NCI-H2107 treated with DMSO at 0.1 percent for 48 hours (cell line): Measurements from ENCODE around the gene SERTAD4.
A peak's percentile ranks its signal among the peaks of the same experiment; 100 is the strongest.
"Not testable (repeated sequence)": the region's sequence is repeated elsewhere in the genome, so short reads cannot be mapped to it uniquely, and the experiment has no call there.

Experiments used
- DNase-seq: peaks from one replicate; lab custom pipeline; 2025; ENCODE audit not compliant: unreplicated experiment; lab: John Stamatoyannopoulos, UW

The SERTAD4 gene

DNA sequence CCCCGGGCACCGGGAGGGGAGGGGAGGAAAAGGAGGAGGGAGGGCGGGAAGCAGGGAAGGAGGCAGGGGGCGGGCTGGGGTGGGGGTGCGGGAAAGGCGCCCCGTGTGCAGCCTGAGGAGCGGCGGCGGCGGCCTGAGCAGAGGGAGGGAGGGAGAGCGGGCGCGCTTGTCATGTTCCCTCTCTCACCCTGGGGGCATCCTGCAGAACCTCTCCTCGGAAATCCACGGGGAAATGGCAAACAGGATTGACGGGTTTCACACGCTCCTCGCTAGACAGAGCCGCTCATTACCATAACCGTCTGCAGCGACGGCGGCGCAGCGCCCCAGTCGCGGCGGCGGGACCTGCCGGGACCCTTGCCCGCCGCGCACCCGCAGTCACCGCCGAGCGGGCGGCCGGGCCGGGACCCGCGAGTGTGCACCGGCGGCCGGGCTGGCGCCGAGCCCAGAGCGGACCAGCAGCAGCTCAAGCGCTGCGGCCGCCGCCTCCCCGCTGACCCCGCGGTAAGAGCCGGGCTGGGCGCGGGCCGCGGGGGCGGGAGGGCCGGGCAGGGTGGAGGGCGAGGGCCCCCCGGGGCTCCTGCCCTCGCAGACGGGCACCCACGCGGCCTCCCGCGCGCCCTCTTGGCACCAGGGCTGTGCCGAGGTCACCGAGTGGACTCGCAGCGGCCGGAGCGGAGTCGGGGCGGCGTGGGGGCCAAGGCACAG, at the start of gene SERTAD4:
Gene SERTAD4, plus strand, starts transcription at position 286 of the 705 bp plus-strand sequence. CDS start 5,165 bp downstream, outside the sequence.
- DNase-seq, result peak; percentile 35

- DNase-seq, result no peak
Observed at GRCh38 chr1:210185063-210185462, 47.5 kb upstream of the SERTAD4 start.

DNA sequence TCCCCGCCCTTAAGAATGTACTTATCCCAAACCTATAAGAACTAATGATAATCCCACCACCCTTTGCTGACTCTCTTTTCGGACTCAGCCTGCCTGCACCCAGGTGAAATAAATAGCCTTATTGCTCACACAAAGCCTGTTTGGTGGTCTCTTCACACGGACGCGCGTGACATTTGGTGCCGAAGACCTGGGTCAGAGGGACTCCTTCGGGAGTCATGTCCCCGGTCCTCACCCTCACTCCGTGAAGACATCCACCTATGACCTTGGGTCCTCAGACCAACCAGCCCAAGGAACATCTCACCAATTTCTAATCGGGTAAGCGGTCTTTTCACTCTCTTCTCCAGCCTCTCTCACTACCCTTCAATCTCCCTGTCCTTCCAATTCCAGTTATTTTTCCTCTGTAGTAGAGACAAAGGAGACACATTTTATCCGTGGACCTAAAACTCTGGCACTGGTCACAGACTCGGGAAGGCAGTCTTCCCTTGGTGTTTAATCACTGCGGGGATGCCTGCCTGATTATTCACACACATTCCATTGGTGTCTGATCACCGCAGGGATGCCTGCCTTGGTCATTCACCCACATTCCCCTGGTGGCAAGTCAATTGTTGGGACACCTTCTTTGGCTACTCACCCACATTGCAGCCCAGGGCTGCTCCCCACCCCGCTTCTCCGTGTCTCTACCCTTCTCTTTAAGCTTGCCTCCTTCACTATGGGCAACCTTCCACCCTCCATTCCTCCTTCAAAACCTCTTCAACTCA, 44.6 kb upstream of the SERTAD4 start:
- DNase-seq, result not testable (repeated sequence)

- DNase-seq, result no peak
Observed at GRCh38 chr1:210189426-210189825, 43.2 kb upstream of the SERTAD4 start.

GRCh38 chr1:210195635-210196160, 36.9 kb upstream of the SERTAD4 start:
- DNase-seq, result no peak

GRCh38 chr1:210196266-210196665, 36.3 kb upstream of the SERTAD4 start:
- DNase-seq, result not testable (repeated sequence)

DNA sequence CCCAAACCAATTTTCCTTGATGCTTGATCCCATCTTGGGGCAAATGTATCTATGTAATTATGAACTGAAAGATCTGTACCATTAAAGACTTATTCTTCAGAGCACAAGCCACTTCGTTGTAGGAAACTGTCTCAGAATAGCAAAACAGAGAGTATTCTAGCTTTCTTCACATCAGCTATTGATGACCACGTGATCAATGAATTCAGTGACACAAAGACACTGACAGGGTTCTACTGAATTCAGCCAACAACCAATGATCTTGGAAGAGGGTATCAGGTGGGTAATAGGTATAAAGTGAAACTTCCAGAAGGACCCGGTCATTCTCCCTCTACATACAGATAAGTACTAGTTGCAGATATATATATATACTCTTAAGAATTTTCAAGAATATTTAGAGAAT, 33.8 kb upstream of the SERTAD4 start:
- no peak for DNase-seq

DNA sequence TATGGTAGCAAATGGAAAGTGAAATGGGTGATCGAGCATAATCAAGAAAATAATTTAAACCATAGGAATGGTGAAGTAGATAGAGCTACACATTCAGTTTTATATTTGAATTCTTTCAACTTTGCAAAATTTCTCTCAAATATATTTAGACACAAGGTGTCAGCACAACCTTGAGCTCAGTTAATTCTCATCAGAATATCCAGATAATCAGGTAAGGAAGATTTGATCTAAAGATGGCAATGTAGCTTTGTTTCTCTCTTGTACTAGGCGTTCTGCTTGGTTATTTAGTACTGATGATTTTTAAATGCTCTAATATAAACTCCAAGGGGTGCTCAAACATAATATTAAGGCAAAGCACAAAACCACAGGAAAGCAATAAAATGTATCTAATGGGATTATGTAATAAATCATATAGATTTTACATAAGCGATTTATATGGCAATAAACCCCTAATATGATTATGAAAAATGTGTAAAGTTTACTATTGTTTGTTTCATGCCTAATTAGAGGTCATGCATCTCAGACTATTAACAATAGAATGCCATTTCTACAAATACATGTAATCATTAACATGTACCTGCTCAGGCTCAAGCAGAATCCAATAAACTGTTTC, 32.4 kb upstream of the SERTAD4 start:
- DNase-seq, result no peak

DNA sequence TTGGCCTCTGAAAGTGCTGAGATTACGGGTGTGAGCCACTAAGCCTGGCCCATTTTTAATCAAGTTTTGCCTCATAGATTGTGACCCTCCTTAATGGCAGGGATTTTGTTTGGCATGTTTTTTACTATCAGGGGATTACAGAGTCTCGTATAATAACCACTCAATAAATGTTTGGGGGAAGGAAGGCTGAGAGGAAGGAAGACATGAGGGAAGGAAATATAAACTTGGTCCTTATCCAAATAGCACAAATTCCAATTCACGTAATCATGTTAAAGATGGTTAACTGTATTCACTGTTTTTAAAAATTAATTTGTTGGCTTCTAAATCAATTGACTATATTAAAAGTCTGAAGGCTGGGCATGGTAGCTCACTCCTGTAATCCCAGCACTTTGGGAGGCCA, 30.9 kb upstream of the SERTAD4 start:
- DNase-seq, result no peak

GRCh38 chr1:210207597-210208450, 24.8 kb upstream of the SERTAD4 start:
- no peak for DNase-seq

- DNase-seq, result no peak
Observed at GRCh38 chr1:210213335-210213734, 19.3 kb upstream of the SERTAD4 start.

- DNase-seq, result no peak
Observed at GRCh38 chr1:210214573-210215409, 17.8 kb upstream of the SERTAD4 start.

DNA sequence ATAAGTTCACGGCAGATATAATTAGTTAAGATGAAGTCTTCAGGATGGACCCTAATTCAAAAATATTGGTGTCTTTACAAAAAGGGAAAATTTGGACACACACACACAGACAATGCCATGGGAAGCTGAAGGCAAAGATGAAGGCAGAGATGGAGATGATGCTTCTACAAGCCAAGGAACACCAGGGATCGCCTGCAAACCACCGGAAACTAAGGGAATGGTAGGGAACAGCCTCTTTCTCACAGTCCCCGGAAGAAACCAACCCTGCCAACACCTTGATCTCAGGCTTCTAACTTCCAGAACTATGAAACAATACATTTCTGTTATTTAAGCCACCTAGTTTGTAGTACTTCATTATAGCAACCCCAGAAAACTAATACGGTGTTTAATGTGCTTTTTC, 15.1 kb upstream of the SERTAD4 start:
- DNase-seq, result no peak

GRCh38 chr1:210218047-210218446, 14.5 kb upstream of the SERTAD4 start:
- no peak for DNase-seq

GRCh38 chr1:210222340-210223006, 10.1 kb upstream of the SERTAD4 start:
- peak; percentile 90 for DNase-seq

GRCh38 chr1:210223226-210223904, 9.2 kb upstream of the SERTAD4 start:
- no peak for DNase-seq

- DNase-seq, result no peak
Observed at GRCh38 chr1:210228158-210228557, 4.4 kb upstream of the SERTAD4 start.

- no peak for DNase-seq
Observed at GRCh38 chr1:210230149-210230695, 2.4 kb upstream of the SERTAD4 start.
